GM12878 (cell line): ENCODE results near the gene UNC13B. TPM values are rescaled to one million over a fixed set of nuclear protein-coding genes. Genes with fewer than 3 reads are reported as not detected.

ENCODE experiments used
- ATAC-seq: fragments of 200-7000 bp; cut with Tn5 transposase; 3 replicates; pipeline ENCODE4 v1.9.1; 2020; ENCODE audit warnings: mild to moderate bottlenecking, moderate library complexity
- BruUV-seq: library from RNA; stranded (reverse); fragments of 400-500 nt; replicated peaks from 2 replicates; lab custom pipeline; 2021; lab: Mats Ljungman, UMichigan
- CTCF ChIA-PET: fragments of 300-600 bp; sonication (Branson Sonifier 250); formaldehyde crosslinking; extraction: SDS; loops from one replicate; lab custom pipeline; 2021; ENCODE audit warnings: inconsistent platforms; lab: Yijun Ruan, JAX
- POLR2A ChIA-PET: fragments of 350-600 bp; formaldehyde crosslinking; extraction: SDS; loops from one replicate; lab custom pipeline; 2021; ENCODE audit warnings: inconsistent platforms; lab: Charles Lee
- RAD21 ChIA-PET: fragments of 300-600 bp; sonication (Branson Sonifier 250); formaldehyde crosslinking; loops from one replicate; lab custom pipeline; 2023; ENCODE audit warnings: antibody characterized with exemption; ENCODE audit not compliant: unreplicated experiment; lab: Charles Lee
- SMC1A ChIA-PET: fragments of 300-600 bp; sonication (Branson Sonifier 250); formaldehyde crosslinking; loops from one replicate; lab custom pipeline; 2023; ENCODE audit not compliant: unreplicated experiment, uncharacterized antibody; lab: Charles Lee
- DNase-seq: peaks from one replicate; pipeline ENCODE4 v3.0.0-alpha.2; 2011; ENCODE audit warnings: low read depth, low spot score
- FAIRE-seq: peaks from 3 replicates; lab custom pipeline; 2011; peaks lifted over from hg19 to GRCh38; lab: Jason Lieb, UNC
- H2AFZ ChIP-seq: 2 replicates; pipeline ENCODE4 v1.6.0; 2011; ENCODE audit warnings: low read depth, low read length, control low read depth; ENCODE audit not compliant: control insufficient read depth
- H3K27ac ChIP-seq: 2 replicates; pipeline ENCODE4 v1.5.1; 2011; ENCODE audit warnings: control low read depth; ENCODE audit not compliant: control insufficient read depth, insufficient read depth
- H3K27me3 ChIP-seq, 2 experiments: replicated peaks in 1 of 2; 2 replicates each; pipeline versions ENCODE4 v1.6.0 to v1.6.1; 2011; ENCODE audit warnings: low read length in 1 of 2; ENCODE audit not compliant: control insufficient read depth in 2 of 2, insufficient read depth in 2 of 2
- H3K36me3 ChIP-seq, 2 experiments: 2 replicates each; pipeline ENCODE4 v1.5.1; 2011; ENCODE audit warnings: low read length in 1 of 2; ENCODE audit not compliant: control insufficient read depth in 2 of 2, insufficient read depth in 2 of 2
- H3K4me1 ChIP-seq: 2 replicates; pipeline ENCODE4 v1.6.1; 2011; ENCODE audit warnings: mild to moderate bottlenecking, low read length, moderate library complexity, mixed read lengths; ENCODE audit not compliant: control insufficient read depth, insufficient read depth
- H3K4me2 ChIP-seq: 2 replicates; pipeline ENCODE4 v1.6.0; 2011; ENCODE audit warnings: control low read depth; ENCODE audit not compliant: control insufficient read depth, insufficient read depth
- H3K4me3 ChIP-seq: fragments of 200-600 bp; sonication (generic); 2 replicates; pipeline ENCODE4 v1.5.1; 2016
- H3K79me2 ChIP-seq: 2 replicates; pipeline ENCODE4 v1.6.0; 2011; ENCODE audit warnings: low read length; ENCODE audit not compliant: control insufficient read depth, insufficient read depth
- H3K9ac ChIP-seq: 2 replicates; pipeline ENCODE4 v1.8.0; 2011; ENCODE audit warnings: low read length, control low read depth, mixed read lengths; ENCODE audit not compliant: control insufficient read depth, insufficient read depth
- H3K9me3 ChIP-seq: replicated peaks from 3 replicates; pipeline ENCODE4 v1.5.1; 2011; ENCODE audit warnings: mild to moderate bottlenecking, low read length; ENCODE audit not compliant: control insufficient read depth, insufficient read depth
- H4K20me1 ChIP-seq: 2 replicates; pipeline ENCODE4 v1.6.0; 2011; ENCODE audit not compliant: control insufficient read depth, insufficient read depth
- ATF3 ChIP-seq: IDR thresholded peaks from 2 replicates; pipeline ENCODE4 v1.6.1; 2011; ENCODE audit warnings: low read depth, mild to moderate bottlenecking, low read length, moderate library complexity, borderline replicate concordance; ENCODE audit errors: extremely low read depth
- ATF7 ChIP-seq: fragments of 450-650 bp; IDR thresholded peaks from 2 replicates; pipeline ENCODE4 v1.6.1; 2016; ENCODE audit warnings: low read depth, mild to moderate bottlenecking
- CUX1 ChIP-seq: IDR thresholded peaks from 2 replicates; pipeline ENCODE4 v1.6.1; 2012; ENCODE audit warnings: improper control_type of control experiment, low read depth, low read length; ENCODE audit not compliant: insufficient replicate concordance
- KLF5 ChIP-seq: fragments of 450-650 bp; IDR thresholded peaks from 2 replicates; pipeline ENCODE4 v1.6.1; 2014; ENCODE audit warnings: mild to moderate bottlenecking; ENCODE audit not compliant: partially characterized antibody
- PML ChIP-seq: IDR thresholded peaks from 2 replicates; pipeline ENCODE4 v1.6.1; 2012; ENCODE audit warnings: low read length, inconsistent platforms
- RAD51 ChIP-seq: fragments of 450-650 bp; IDR thresholded peaks from 2 replicates; pipeline ENCODE4 v1.6.1; 2016; ENCODE audit warnings: moderate library complexity, mild to moderate bottlenecking, inconsistent platforms
- RBBP5 ChIP-seq: fragments of 200-600 bp; sonication (generic); conservative IDR thresholded peaks from 2 replicates; pipeline ENCODE4 v1.6.1; 2016
- RELB ChIP-seq: fragments of 450-650 bp; IDR thresholded peaks from 2 replicates; pipeline ENCODE4 v1.6.1; 2017; ENCODE audit warnings: low read depth, mild to moderate bottlenecking, moderate library complexity
- SMAD1 ChIP-seq: fragments of 450-650 bp; IDR thresholded peaks from 2 replicates; pipeline ENCODE4 v1.6.1; 2018; ENCODE audit warnings: mild to moderate bottlenecking, low read depth; ENCODE audit not compliant: partially characterized antibody
- ZNF384 ChIP-seq: IDR thresholded peaks from 2 replicates; pipeline ENCODE4 v1.6.1; 2012; ENCODE audit warnings: low read depth, mild to moderate bottlenecking, low read length, improper control_type of control experiment, borderline replicate concordance
- ZZZ3 ChIP-seq: IDR thresholded peaks from 2 replicates; pipeline ENCODE4 v1.6.1; 2011; ENCODE audit warnings: low read depth; ENCODE audit not compliant: control insufficient read depth, insufficient read length
- WGBS: methylation state at CpG from one replicate; pipeline ENCODE4 v1.1.6; 2016; ENCODE audit warnings: low lambda C conversion rate; ENCODE audit not compliant: insufficient replicate concordance, insufficient coverage; ENCODE audit errors: missing lambda C conversion rate; 5-methylcytosine and 5-hydroxymethylcytosine counted together
- in situ Hi-C: fragments of 300-500 bp; cut with MboI; formaldehyde crosslinking; loops from 9 replicates; pipeline ENCODE4 v1.14.3; 2018; ENCODE audit warnings: mixed read lengths
- intact Hi-C: fragments of 100-400 bp; cut with micrococcal nuclease; formaldehyde crosslinking; loops from one replicate; pipeline ENCODE4 v1.14.2; 2022; ENCODE audit not compliant: unreplicated experiment
- polyA plus RNA-seq, 11 experiments: library from polyadenylated mRNA; depleted of rRNA in 4 of 11; unstranded in 6 of 11; stranded (reverse) in 5 of 11; fragments of >200 nt; fragmentation: Nextera tagmentation in 4 of 11; fragmentation: Illumina TruSeq in 1 of 11; extraction: Ambion mirVana in 4 of 11; extraction: Trizol in 1 of 11; gene quantifications; 1 replicate in 1 of 11; 2 replicates in 10 of 11; pipeline versions ENCODE4 v1.2.1 to v1.2.3, GENCODE V29; 2011 to 2016; ENCODE audit warnings: inconsistent platforms in 2 of 11, missing spikeins in 2 of 11, low read depth in 1 of 11
- total RNA-seq, 4 experiments: library from RNA; depleted of rRNA in 3 of 4; stranded (reverse); fragments of >200 nt in 3 of 4; fragmentation: Illumina TruSeq in 1 of 4; extraction: Trizol in 1 of 4; gene quantifications; 2 replicates each; pipeline versions ENCODE4 v1.2.1 to v1.2.3, GENCODE V29; 2013 to 2021
- TF ChIP-seq, protein P1 (sequence below): IDR thresholded peaks from 2 replicates; pipeline ENCODE4 v1.6.1; 2011; ENCODE audit warnings: borderline replicate concordance, low read depth, mild to moderate bottlenecking, moderate library complexity, low read length; ENCODE audit not compliant: insufficient read depth, poor library complexity, severe bottlenecking

UNC13B gene
- total and polyA plus RNA-seq, 10 of the 15 experiments (the other 5 are each of a cell fraction or from before 2014, with no cell fraction given), result under 0.01 to 0.42 (median 0.06) TPM; not detected in 4

DNA sequence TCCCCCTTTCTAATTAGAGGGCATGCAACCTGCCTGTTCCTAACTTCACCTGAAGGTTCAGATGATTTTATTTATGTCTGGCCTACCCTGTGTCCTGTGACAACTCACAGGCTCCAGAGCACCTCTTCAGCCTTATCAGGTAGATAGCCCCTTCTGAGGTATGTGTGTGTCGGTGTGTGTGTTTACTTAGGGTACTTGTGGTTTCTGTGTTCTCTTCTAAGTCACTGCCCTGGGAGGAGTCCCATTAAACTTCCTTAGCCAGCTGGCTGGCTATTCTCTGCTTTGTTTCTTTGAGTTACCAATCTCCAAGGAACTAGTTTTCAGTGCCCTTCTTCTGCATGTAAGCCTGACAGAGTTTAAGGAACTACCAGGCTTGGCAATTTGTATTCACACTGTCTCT is 74.9 kb downstream of the UNC13B start:
- no peak overlapping the region for H3K4me3 ChIP-seq
- CTCF ChIA-PET, result no interaction called here
- H3K4me2 ChIP-seq, result no peak overlapping the region
- POLR2A ChIA-PET, result no interaction called here
- DNase-seq (no peak), FAIRE-seq (no peak), ATAC-seq (no peak)
- WGBS, result 0% methylated on average over 1 of the region's 1 CpG
- H3K27ac ChIP-seq, result no peak overlapping the region
- intact Hi-C loops, result no loop called here
- H3K27me3 ChIP-seq, result no peaks in the 10 kb centered on the region
- no peaks in the 10 kb centered on the region for H3K9me3 ChIP-seq
- H3K79me2 ChIP-seq, result no peaks in the 10 kb centered on the region
- H3K4me1 ChIP-seq, result no peaks in the 10 kb centered on the region
- in situ Hi-C loops, result no loop called here
- SMC1A ChIA-PET, result no interaction called here
- H2AFZ ChIP-seq, result no peak overlapping the region
- H3K9ac ChIP-seq, result no peak overlapping the region
- no peaks in the 10 kb centered on the region for H3K36me3 ChIP-seq
- H4K20me1 ChIP-seq, result no peaks in the 10 kb centered on the region
- RAD21 ChIA-PET, result no interaction called here
- no TSS peak for BruUV-seq
- TF ChIP-seq ZZZ3, result no peak
- no peak for TF ChIP-seq ZNF384
- no peak for TF ChIP-seq RELB
- TF ChIP-seq RAD51, result no peak
- TF ChIP-seq, protein P1, sequence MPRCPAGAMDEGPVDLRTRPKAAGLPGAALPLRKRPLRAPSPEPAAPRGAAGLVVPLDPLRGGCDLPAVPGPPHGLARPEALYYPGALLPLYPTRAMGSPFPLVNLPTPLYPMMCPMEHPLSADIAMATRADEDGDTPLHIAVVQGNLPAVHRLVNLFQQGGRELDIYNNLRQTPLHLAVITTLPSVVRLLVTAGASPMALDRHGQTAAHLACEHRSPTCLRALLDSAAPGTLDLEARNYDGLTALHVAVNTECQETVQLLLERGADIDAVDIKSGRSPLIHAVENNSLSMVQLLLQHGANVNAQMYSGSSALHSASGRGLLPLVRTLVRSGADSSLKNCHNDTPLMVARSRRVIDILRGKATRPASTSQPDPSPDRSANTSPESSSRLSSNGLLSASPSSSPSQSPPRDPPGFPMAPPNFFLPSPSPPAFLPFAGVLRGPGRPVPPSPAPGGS, result no peak
- TF ChIP-seq ATF7, result no peak
- TF ChIP-seq KLF5, result no peak
- TF ChIP-seq RBBP5, result no peak
- TF ChIP-seq CUX1, result no peak
- TF ChIP-seq PML, result no peak
- no peak for TF ChIP-seq ATF3
- TF ChIP-seq SMAD1, result no peak
